Chondrocyte (in vitro differentiated cells): Measurements from ENCODE around the gene TSHZ2. TPM values are rescaled to one million over a fixed set of nuclear protein-coding genes. Genes with fewer than 3 reads are reported as not detected.

Source experiments
- DNase-seq: peaks from one replicate; pipeline ENCODE4 v3.0.0; 2021; ENCODE audit warnings: mixed read lengths, low spot score
- H3K27ac Mint-ChIP-seq: one replicate; pipeline ENCODE4 v1.8.0; 2021; ENCODE audit warnings: mild to moderate bottlenecking, moderate library complexity, mixed read lengths; ENCODE audit not compliant: unreplicated experiment
- H3K27me3 Mint-ChIP-seq: 2 replicates; pipeline ENCODE4 v1.8.0; 2021; ENCODE audit warnings: low read depth, mixed read lengths
- H3K36me3 Mint-ChIP-seq: 2 replicates; pipeline ENCODE4 v1.8.0; 2021; ENCODE audit warnings: low read depth, mixed read lengths
- H3K4me1 Mint-ChIP-seq: 2 replicates; pipeline ENCODE4 v1.8.0; 2021; ENCODE audit warnings: low read depth, mild to moderate bottlenecking, mixed read lengths
- H3K4me3 Mint-ChIP-seq: one replicate; pipeline ENCODE4 v1.8.0; 2021; ENCODE audit warnings: mild to moderate bottlenecking, moderate library complexity, mixed read lengths; ENCODE audit not compliant: unreplicated experiment
- H3K9me3 Mint-ChIP-seq: 2 replicates; pipeline ENCODE4 v1.8.0; 2021; ENCODE audit warnings: low read depth, mixed read lengths
- total RNA-seq: library from RNA; stranded (reverse); gene quantifications from 3 replicates; pipeline ENCODE4 v1.2.1, GENCODE V29; 2021
- TF ChIP-seq, protein P1 (sequence below): fragments of 200-600 bp; sonication (generic); IDR thresholded peaks from 2 replicates; pipeline ENCODE4 v1.5.0; 2021; ENCODE audit warnings: antibody characterized with exemption, mild to moderate bottlenecking, moderate library complexity

TSHZ2 gene
- total RNA-seq, 1 donor from 2014 or later: 0.37 TPM

DNA sequence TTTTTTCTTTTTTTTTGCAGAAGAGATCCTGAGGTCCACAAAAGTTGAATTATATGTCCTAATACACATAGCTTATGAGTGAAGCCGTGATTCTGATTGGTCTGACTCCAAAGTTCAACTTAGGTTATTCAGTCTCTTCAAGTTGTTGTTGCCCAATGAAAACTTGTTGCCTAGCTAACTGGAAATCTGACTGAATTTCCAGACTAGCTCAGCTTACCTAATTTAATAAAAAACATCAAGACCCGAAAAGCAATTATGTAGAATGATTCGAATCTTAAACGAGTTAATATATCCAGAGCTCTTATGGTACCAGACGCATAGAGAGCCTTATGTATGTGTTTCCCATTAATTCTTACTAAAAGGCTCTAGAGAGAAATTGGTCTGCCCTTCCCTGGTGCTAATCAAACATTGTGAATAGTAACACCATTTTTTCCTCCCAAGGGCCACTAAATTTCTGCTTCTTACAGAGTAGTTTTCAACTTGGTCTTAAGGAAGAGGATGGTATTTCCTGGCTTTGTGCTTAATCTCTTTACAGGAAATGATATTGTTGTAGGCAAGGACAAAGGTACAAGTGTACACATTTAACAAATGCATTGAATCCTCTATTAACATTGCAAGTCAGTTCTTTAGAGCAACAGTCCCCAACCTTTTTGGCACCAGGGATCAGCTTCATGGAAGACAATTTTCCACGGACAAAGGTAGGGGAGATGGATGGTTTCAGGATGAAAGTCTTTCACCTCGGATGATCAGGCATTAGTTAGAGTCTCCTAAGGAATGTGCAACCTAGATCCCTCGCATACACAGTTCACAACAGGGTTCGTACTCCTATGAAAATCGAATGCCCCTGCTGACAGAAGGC lies 107.9 kb downstream of the TSHZ2 start:
- Mint-ChIP-seq H3K36me3 (no peaks in the 10 kb centered on the region), H3K27me3 (no peaks in the 10 kb centered on the region), H3K27ac (no peak overlapping the region)

DNA sequence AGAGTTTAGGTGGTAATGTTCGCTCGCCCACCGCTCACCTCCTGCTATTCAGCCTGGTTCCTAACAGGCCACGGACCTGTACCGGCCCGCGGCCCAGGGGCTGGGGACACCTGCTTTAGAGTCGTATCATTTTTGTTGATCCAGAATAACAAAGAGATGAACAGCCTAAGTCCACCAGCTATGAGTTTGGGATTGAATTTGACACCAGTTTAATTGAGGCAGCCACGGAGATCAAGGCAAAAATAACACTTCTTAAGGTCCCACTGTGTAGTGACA lies 108.5 kb downstream of the TSHZ2 start:
- Mint-ChIP-seq H3K9me3 (no peaks in the 10 kb centered on the region), H3K4me1 (peaks cover 10% of the 10 kb centered on the region), H3K36me3 (no peaks in the 10 kb centered on the region), H3K27ac (no peak overlapping the region), H3K4me3 (no peak overlapping the region), H3K27me3 (no peaks in the 10 kb centered on the region)
- TF ChIP-seq, protein P1, sequence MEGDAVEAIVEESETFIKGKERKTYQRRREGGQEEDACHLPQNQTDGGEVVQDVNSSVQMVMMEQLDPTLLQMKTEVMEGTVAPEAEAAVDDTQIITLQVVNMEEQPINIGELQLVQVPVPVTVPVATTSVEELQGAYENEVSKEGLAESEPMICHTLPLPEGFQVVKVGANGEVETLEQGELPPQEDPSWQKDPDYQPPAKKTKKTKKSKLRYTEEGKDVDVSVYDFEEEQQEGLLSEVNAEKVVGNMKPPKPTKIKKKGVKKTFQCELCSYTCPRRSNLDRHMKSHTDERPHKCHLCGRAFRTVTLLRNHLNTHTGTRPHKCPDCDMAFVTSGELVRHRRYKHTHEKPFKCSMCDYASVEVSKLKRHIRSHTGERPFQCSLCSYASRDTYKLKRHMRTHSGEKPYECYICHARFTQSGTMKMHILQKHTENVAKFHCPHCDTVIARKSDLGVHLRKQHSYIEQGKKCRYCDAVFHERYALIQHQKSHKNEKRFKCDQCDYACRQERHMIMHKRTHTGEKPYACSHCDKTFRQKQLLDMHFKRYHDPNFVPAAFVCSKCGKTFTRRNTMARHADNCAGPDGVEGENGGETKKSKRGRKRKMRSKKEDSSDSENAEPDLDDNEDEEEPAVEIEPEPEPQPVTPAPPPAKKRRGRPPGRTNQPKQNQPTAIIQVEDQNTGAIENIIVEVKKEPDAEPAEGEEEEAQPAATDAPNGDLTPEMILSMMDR: no peak
- no peak for DNase-seq

More for the DNA sequence above, 107.9 kb downstream of the TSHZ2 start:
- H3K4me3 Mint-ChIP-seq: no peak overlapping the region
- TF ChIP-seq, protein P1: no peak
- no peak for DNase-seq
- H3K4me1 Mint-ChIP-seq: peaks cover 10% of the 10 kb centered on the region
- H3K9me3 Mint-ChIP-seq: no peaks in the 10 kb centered on the region

DNA sequence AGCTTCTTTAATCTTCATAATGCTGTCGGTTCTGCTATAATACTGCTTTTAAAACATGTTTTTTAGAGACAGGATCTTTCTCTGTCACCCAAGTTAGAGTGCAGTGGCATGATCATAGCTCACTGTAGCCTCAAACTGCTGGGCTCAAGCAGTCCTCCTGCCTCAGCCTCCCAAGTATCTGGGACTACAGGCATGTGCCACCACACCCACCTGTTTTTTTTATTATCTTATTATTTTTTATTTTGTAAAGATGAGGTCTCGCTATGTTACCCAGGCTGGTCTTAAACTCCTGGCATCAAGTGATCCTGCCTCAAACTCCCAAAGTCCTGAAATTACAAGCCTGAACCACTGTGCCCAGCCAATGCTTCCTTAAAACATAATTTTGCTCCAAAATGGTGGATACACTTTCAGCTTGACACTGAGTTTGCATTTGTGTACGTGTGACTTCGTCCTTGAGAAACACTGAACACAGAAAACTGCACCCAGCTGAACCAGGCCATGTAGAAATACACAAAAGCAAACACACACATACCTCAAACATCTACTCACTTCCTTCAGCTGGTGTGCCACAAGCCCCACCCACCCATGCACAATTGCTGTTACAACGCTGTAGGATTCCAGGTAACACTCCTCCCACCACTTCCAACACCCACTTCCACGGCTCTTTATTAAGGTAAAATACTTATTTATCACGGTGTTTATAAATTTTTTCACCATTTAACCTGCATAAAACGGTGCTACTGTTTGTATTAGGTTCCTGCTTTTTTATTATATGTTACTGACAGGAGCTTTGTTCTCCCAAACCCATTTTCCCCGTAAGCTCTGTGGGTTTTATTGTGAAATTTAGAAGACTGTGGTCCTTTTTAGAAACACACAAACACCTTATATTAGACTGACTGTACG lies 109.1 kb downstream of the TSHZ2 start:
- H3K4me1 Mint-ChIP-seq: peaks cover 10% of the 10 kb centered on the region
- TF ChIP-seq, protein P1: no peak
- H3K9me3 Mint-ChIP-seq: no peaks in the 10 kb centered on the region
- no peak overlapping the region for H3K27ac Mint-ChIP-seq
- no peaks in the 10 kb centered on the region for H3K27me3 Mint-ChIP-seq
- DNase-seq: no peak
- H3K4me3 Mint-ChIP-seq: no peak overlapping the region
- H3K36me3 Mint-ChIP-seq: no peaks in the 10 kb centered on the region

DNA sequence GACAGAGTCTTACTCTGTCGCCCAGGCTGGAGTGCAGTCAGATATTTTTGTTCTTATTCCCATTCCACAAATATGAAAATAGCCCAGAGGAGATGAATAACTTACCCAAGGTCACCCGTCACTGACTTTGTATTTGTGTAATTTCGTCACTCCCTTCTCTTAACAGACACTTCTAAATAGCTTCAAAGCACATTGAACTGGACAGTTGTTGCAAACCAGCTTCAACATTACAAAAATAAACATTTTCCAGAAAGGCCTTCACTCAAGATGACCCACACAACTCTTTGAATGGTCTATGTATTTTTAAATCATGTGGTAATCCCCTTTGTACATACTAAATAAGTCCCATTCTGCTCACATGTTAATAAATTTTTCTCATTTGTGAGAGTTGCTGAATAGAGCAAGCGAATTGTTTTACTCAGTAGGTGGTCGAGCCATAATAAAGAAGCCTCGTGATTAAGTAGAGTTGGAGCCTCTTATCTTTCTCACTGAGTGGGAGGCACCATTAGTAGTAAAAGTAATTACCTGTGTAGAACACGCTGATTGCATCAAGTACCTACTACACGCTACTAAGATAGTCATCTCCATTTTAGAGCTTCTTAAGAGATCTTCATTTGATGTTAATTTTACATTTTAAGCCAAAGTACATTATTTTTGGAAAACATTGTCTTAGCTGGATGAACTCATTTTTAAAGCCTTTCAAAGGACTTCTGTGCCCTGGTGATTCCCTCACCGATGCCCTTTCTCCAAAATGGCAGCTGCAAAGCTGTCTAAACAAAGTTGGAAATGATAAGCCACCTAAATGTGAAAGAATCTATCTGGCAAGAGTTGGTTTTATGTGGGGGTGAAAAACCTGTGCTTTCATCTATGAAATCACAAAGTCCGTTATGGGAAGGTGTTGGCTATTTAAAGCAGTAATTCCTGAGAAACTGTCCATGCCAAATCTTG lies 110.0 kb downstream of the TSHZ2 start:
- H3K36me3 Mint-ChIP-seq: no peaks in the 10 kb centered on the region
- no peak overlapping the region for H3K27ac Mint-ChIP-seq
- no peaks in the 10 kb centered on the region for H3K27me3 Mint-ChIP-seq
- peaks cover 4% of the 10 kb centered on the region for H3K9me3 Mint-ChIP-seq
- peaks cover 10% of the 10 kb centered on the region for H3K4me1 Mint-ChIP-seq
- no peak overlapping the region for H3K4me3 Mint-ChIP-seq
- TF ChIP-seq, protein P1: no peak
- no peak for DNase-seq
